Osteocyte (in vitro differentiated cells): Measurements from ENCODE around the gene TNC. TPM values are rescaled to one million over a fixed set of nuclear protein-coding genes. Genes with fewer than 3 reads are reported as not detected.

ENCODE experiments used
- DNase-seq: peaks from one replicate; pipeline ENCODE4 v3.0.0; 2021; ENCODE audit warnings: mixed read lengths; ENCODE audit not compliant: unreplicated experiment; ENCODE audit errors: extremely low spot score
- H3K27ac Mint-ChIP-seq: one replicate; pipeline ENCODE4 v1.8.0; 2021; ENCODE audit warnings: mild to moderate bottlenecking, mixed read lengths; ENCODE audit not compliant: unreplicated experiment
- H3K27me3 Mint-ChIP-seq: one replicate; pipeline ENCODE4 v1.8.0; 2021; ENCODE audit warnings: mixed read lengths; ENCODE audit not compliant: unreplicated experiment
- H3K36me3 Mint-ChIP-seq: one replicate; pipeline ENCODE4 v1.8.0; 2021; ENCODE audit warnings: mixed read lengths; ENCODE audit not compliant: unreplicated experiment
- H3K4me1 Mint-ChIP-seq: one replicate; pipeline ENCODE4 v1.8.0; 2021; ENCODE audit warnings: mixed read lengths; ENCODE audit not compliant: unreplicated experiment
- H3K4me3 Mint-ChIP-seq: one replicate; pipeline ENCODE4 v1.8.0; 2021; ENCODE audit warnings: mild to moderate bottlenecking, moderate library complexity, mixed read lengths; ENCODE audit not compliant: unreplicated experiment
- H3K9me3 Mint-ChIP-seq: one replicate; pipeline ENCODE4 v1.8.0; 2021; ENCODE audit warnings: mixed read lengths; ENCODE audit not compliant: unreplicated experiment
- CTCF ChIP-seq: fragments of 200-600 bp; sonication (generic); IDR thresholded peaks from 2 replicates; pipeline ENCODE4 v1.5.0; 2021; ENCODE audit warnings: antibody characterized with exemption, mild to moderate bottlenecking, moderate library complexity
- total RNA-seq: library from RNA; stranded (reverse); gene quantifications from 2 replicates; pipeline ENCODE4 v1.2.1, GENCODE V29; 2021

The TNC gene
- total RNA-seq, 1 donor from 2014 or later: 75.1 TPM

- Mint-ChIP-seq H3K27me3 (no peaks in the 10 kb centered on the region), H3K27ac (peak overlapping the region; percentile 68), H3K4me3 (no peak overlapping the region), H3K4me1 (peaks cover 27% of the 10 kb centered on the region), H3K9me3 (no peaks in the 10 kb centered on the region), H3K36me3 (peaks cover 17% of the 10 kb centered on the region)
- TF ChIP-seq CTCF: no peak
- DNase-seq: no peak
These were observed 54.7 kb downstream of the TNC start for GRCh38 chr9:115063058-115063845.

- no peak for TF ChIP-seq CTCF
- peaks cover 20% of the 10 kb centered on the region for H3K4me1 Mint-ChIP-seq
These were observed 59.2 kb downstream of the TNC start for GRCh38 chr9:115058684-115059315.

DNA sequence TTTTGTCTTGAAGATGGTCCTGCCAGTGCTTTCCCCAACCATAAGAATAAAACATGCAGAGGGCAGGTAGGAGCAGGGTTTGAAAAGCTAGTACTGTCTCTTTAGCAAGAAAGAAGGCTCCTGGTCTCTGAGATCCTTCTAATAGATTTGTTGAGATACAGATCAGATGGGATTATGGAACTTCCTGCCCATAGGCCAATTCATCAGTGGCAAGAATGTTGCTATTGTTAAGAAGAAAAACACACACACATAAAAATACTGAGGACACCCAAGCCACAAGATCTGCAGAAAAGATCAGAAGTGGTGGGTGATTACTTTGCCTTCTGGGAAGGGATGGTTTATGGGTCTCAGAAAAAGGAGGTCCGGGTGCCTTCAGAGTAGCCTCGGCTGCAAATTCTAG lies 59.8 kb downstream of the TNC start:
- Mint-ChIP-seq H3K27me3 (no peaks in the 10 kb centered on the region), H3K4me1 (peaks cover 13% of the 10 kb centered on the region), H3K9me3 (no peaks in the 10 kb centered on the region), H3K27ac (no peak overlapping the region), H3K4me3 (no peak overlapping the region), H3K36me3 (peaks cover 20% of the 10 kb centered on the region)
- DNase-seq: no peak
- TF ChIP-seq CTCF: no peak

More at GRCh38 chr9:115058684-115059315, 59.2 kb downstream of the TNC start:
- Mint-ChIP-seq H3K27ac (no peak overlapping the region), H3K27me3 (no peaks in the 10 kb centered on the region), H3K4me3 (no peak overlapping the region), H3K36me3 (peaks cover 25% of the 10 kb centered on the region), H3K9me3 (no peaks in the 10 kb centered on the region)
- no peak for DNase-seq

- H3K4me3 Mint-ChIP-seq: no peak overlapping the region
- H3K9me3 Mint-ChIP-seq: no peaks in the 10 kb centered on the region
- TF ChIP-seq CTCF: no peak
- no peaks in the 10 kb centered on the region for H3K27me3 Mint-ChIP-seq
- peaks cover 23% of the 10 kb centered on the region for H3K36me3 Mint-ChIP-seq
- peaks cover 12% of the 10 kb centered on the region for H3K4me1 Mint-ChIP-seq
- DNase-seq: no peak
- no peak overlapping the region for H3K27ac Mint-ChIP-seq
These were observed 60.4 kb downstream of the TNC start for GRCh38 chr9:115057559-115057958.

GRCh38 chr9:115050002-115050490 lies 67.9 kb downstream of the TNC start:
- no peak for TF ChIP-seq CTCF
- Mint-ChIP-seq H3K9me3 (no peaks in the 10 kb centered on the region), H3K4me3 (no peak overlapping the region), H3K27me3 (no peaks in the 10 kb centered on the region), H3K36me3 (peaks cover 12% of the 10 kb centered on the region), H3K4me1 (no peaks in the 10 kb centered on the region), H3K27ac (no peak overlapping the region)
- no peak for DNase-seq
